ENCODE results near the gene CYP2W1. TPM values are rescaled to one million over a fixed set of nuclear protein-coding genes. Genes with fewer than 3 reads are reported as not detected.

Gene CYP2W1
- total RNA-seq, 1 experiment from 2014 or later = not detected

- Histone ChIP-seq H3F3A (ENCODE audit: insufficient read depth, low read depth) (no peaks in the 10 kb centered on the region), H3K4me3 (no peak overlapping the region), H3K36me3 (ENCODE audit: low read depth) (no peaks in the 10 kb centered on the region), H3K4me1 (replicated peaks; ENCODE audit: insufficient read depth) (no peaks in the 10 kb centered on the region), H3K9me2 (ENCODE audit: insufficient read depth) (no peaks in the 10 kb centered on the region), H3K27ac (no peak overlapping the region), H2AFZ (no peak overlapping the region), H4K20me1 (ENCODE audit: insufficient read depth) (peaks cover 2% of the 10 kb centered on the region; the same call in 1 of the 2 replicates), H3K4me2 (peak overlapping the region; percentile 12; the same call in 1 of the 2 replicates), H3K9me3 (ENCODE audit: insufficient read depth, low read depth) (no peaks in the 10 kb centered on the region), H3K27me3 (ENCODE audit: insufficient read depth, low read depth) (no peaks in the 10 kb centered on the region), H3K79me2 (ENCODE audit: low read depth) (no peaks in the 10 kb centered on the region)
- intact Hi-C loops (cut with micrococcal nuclease; ENCODE audit: unreplicated experiment) = loop anchor here (1.0 kb wide), 5 partner anchors 72 to 481 kb away; no protein-coding TSS in a partner anchor
- TF ChIP-seq CTCF (conservative IDR thresholded peaks at IDR 0.05) (peak; percentile 99), EZH2 (IDR thresholded peaks at IDR 0.05; ENCODE audit: low read depth) (no peak)
- POLR2A ChIA-PET (ENCODE audit: unreplicated experiment) = interaction anchor here (0.7 to 1.0 kb wide), 2 partner anchors 29 to 73 kb away, joined by 4 to 9 read pairs; no protein-coding TSS in a partner anchor
- DNase-seq = peak; percentile 85 to 97
- no TSS peak for BruUV-seq (replicated peaks)
- CTCF ChIA-PET = interaction anchor here (0.6 to 3.4 kb wide), 5 partner anchors 15 to 183 kb away, joined by 3 to 25 read pairs (median 6); a partner anchor contains a TSS
Observed at GRCh38 chr7:992709-993607, 10.0 kb downstream of the CYP2W1 start.

GRCh38 chr7:994592-995308 lies 11.8 kb downstream of the CYP2W1 start:
- ChIA-PET CTCF (interaction anchor here (0.6 to 3.4 kb wide), 2 partner anchors 71 to 182 kb away, joined by 4 to 25 read pairs; no protein-coding TSS in a partner anchor), POLR2A (ENCODE audit: unreplicated experiment) (no interaction called here)
- no peak for TF ChIP-seq CTCF (conservative IDR thresholded peaks at IDR 0.05)
- TF ChIP-seq EZH2 (IDR thresholded peaks at IDR 0.05; ENCODE audit: low read depth) = no peak
- no TSS peak for BruUV-seq (replicated peaks)
- Histone ChIP-seq H3K4me1 (replicated peaks; ENCODE audit: insufficient read depth) (no peaks in the 10 kb centered on the region), H3K4me2 (no peak overlapping the region), H3K36me3 (ENCODE audit: low read depth) (no peaks in the 10 kb centered on the region), H3K9me3 (ENCODE audit: insufficient read depth, low read depth) (no peaks in the 10 kb centered on the region), H2AFZ (no peak overlapping the region), H4K20me1 (ENCODE audit: insufficient read depth) (peaks cover 5% of the 10 kb centered on the region; the same call in 1 of the 2 replicates), H3K27ac (no peak overlapping the region), H3K79me2 (ENCODE audit: low read depth) (no peaks in the 10 kb centered on the region), H3K27me3 (ENCODE audit: insufficient read depth, low read depth) (no peaks in the 10 kb centered on the region), H3K4me3 (no peak overlapping the region), H3F3A (ENCODE audit: insufficient read depth, low read depth) (no peaks in the 10 kb centered on the region; the same call in 1 of the 2 replicates), H3K9me2 (ENCODE audit: insufficient read depth) (no peaks in the 10 kb centered on the region)
- intact Hi-C loops (cut with micrococcal nuclease; ENCODE audit: unreplicated experiment) = no loop called here
- DNase-seq = no peak

- Histone ChIP-seq H3K9me3 (ENCODE audit: insufficient read depth, low read depth) (no peaks in the 10 kb centered on the region), H3K4me1 (replicated peaks; ENCODE audit: insufficient read depth) (no peaks in the 10 kb centered on the region), H3K79me2 (ENCODE audit: low read depth) (no peaks in the 10 kb centered on the region), H3F3A (ENCODE audit: insufficient read depth, low read depth) (peaks cover under 1% of the 10 kb centered on the region; the same call in 1 of the 2 replicates), H3K9me2 (ENCODE audit: insufficient read depth) (no peaks in the 10 kb centered on the region), H3K4me2 (no peak overlapping the region), H3K4me3 (no peak overlapping the region), H2AFZ (no peak overlapping the region), H4K20me1 (ENCODE audit: insufficient read depth) (peaks cover 5% of the 10 kb centered on the region), H3K27me3 (ENCODE audit: insufficient read depth, low read depth) (no peaks in the 10 kb centered on the region), H3K36me3 (ENCODE audit: low read depth) (no peaks in the 10 kb centered on the region), H3K27ac (no peak overlapping the region)
- intact Hi-C loops (cut with micrococcal nuclease; ENCODE audit: unreplicated experiment) = no loop called here
- DNase-seq = no peak
- ChIA-PET POLR2A (ENCODE audit: unreplicated experiment) (no interaction called here), CTCF (interaction anchor here (0.6 to 3.4 kb wide), 2 partner anchors 70 to 183 kb away, joined by 4 to 25 read pairs; no protein-coding TSS in a partner anchor)
- no TSS peak for BruUV-seq (replicated peaks)
- no peak for TF ChIP-seq CTCF (conservative IDR thresholded peaks at IDR 0.05)
- no peak for TF ChIP-seq EZH2 (IDR thresholded peaks at IDR 0.05; ENCODE audit: low read depth)
Observed at GRCh38 chr7:995571-995970, 12.6 kb downstream of the CYP2W1 start.

Measured in PC-9 (cell line).